Breast epithelium (tissue), 4 donors: ENCODE data around the gene RPS6KA4. TPM values are rescaled to one million over a fixed set of nuclear protein-coding genes. Genes with fewer than 3 reads are reported as not detected.
A peak's percentile ranks its signal among the peaks of the same experiment; 100 is the strongest.
"Not testable (repeated sequence)": the region's sequence is repeated elsewhere in the genome, so short reads cannot be mapped to it uniquely, and the experiment has no call there.

Source experiments
- DNase-seq, 2 donors: peaks; one replicate each; pipeline ENCODE4 v3.0.0-alpha.2; 2019; ENCODE audit warnings: low spot score in 2 of 2
- H3K27ac ChIP-seq, 2 donors: fragments of 200-600 bp; sonication (generic) in 1 of 2; one replicate each; pipeline ENCODE4 v1.5.1; 2016 to 2019; ENCODE audit warnings: mild to moderate bottlenecking in 1 of 2
- H3K27me3 ChIP-seq, 2 donors: fragments of 200-600 bp; sonication (generic) in 1 of 2; one replicate each; pipeline versions ENCODE4 v1.5.1 to v1.6.0; 2017 to 2019; ENCODE audit warnings: control low read depth in 1 of 2, mild to moderate bottlenecking in 1 of 2
- H3K36me3 ChIP-seq: fragments of 200-600 bp; one replicate; pipeline ENCODE4 v1.5.1; 2019
- H3K4me1 ChIP-seq, 2 donors: fragments of 200-600 bp; sonication (generic); one replicate each; pipeline ENCODE4 v1.5.1; 2016 to 2019; ENCODE audit warnings: control low read depth in 1 of 2
- H3K4me3 ChIP-seq, 3 donors: fragments of 200-600 bp; sonication (generic); 1 replicate in 2 of 3; 2 replicates in 1 of 3; pipeline ENCODE4 v1.5.1; 2016 to 2019; ENCODE audit warnings: mild to moderate bottlenecking in 3 of 3, moderate library complexity in 2 of 3
- H3K9me3 ChIP-seq, 2 donors: fragments of 200-600 bp; sonication (generic) in 1 of 2; one replicate each; pipeline ENCODE4 v1.5.1; 2016 to 2019; ENCODE audit warnings: control low read depth in 1 of 2
- CTCF ChIP-seq, 3 donors: fragments of 450-650 bp; IDR thresholded peaks; one replicate each; pipeline ENCODE4 v1.5.1; 2016 to 2017; ENCODE audit warnings: antibody characterized with exemption in 3 of 3, mild to moderate bottlenecking in 3 of 3, moderate library complexity in 3 of 3
- POLR2A ChIP-seq: fragments of 450-650 bp; IDR thresholded peaks from one replicate; pipeline ENCODE4 v1.6.1; 2016; ENCODE audit warnings: antibody characterized with exemption, mild to moderate bottlenecking, moderate library complexity
- POLR2AphosphoS5 ChIP-seq, 3 donors: sonication (generic); formaldehyde crosslinking; IDR thresholded peaks; one replicate each; pipeline ENCODE4 v1.6.1; 2017; ENCODE audit warnings: antibody characterized with exemption in 3 of 3
- intact Hi-C: fragments of 100-400 bp; cut with DNase I; formaldehyde crosslinking; loops from one replicate; pipeline ENCODE4 v1.15.1; 2023; ENCODE audit warnings: low total_unique reads
- total RNA-seq, 3 donors: library from RNA; depleted of rRNA; stranded (reverse); fragments of >200 nt; gene quantifications; one replicate each; pipeline ENCODE4 v1.1.0, GENCODE V29; 2016

The RPS6KA4 gene
- total RNA-seq, 3 donors from 2014 or later = 16.7 to 20.6 (median 19.4) TPM

- Histone ChIP-seq H3K4me3 (no peak overlapping the region), H3K36me3 (no peaks in the 10 kb centered on the region), H3K27ac (no peak overlapping the region), H3K9me3 (no peaks in the 10 kb centered on the region), H3K27me3 (no peaks in the 10 kb centered on the region), H3K4me1 (peaks cover 0 to 14% of the 10 kb centered on the region in 2 donors)
- TF ChIP-seq POLR2AphosphoS5 (IDR thresholded peaks at IDR 0.05) (no peak), POLR2A (no peak), CTCF (IDR thresholded peaks at IDR 0.05) (no peak)
- intact Hi-C loops = no loop called here
- no peak for DNase-seq
These were observed 44.0 kb upstream of the RPS6KA4 start for GRCh38 chr11:64314805-64315561.

GRCh38 chr11:64315667-64316526 is 43.1 kb upstream of the RPS6KA4 start:
- DNase-seq, intact Hi-C loops, H3K27me3 ChIP-seq, H3K36me3 ChIP-seq, H3K9me3 ChIP-seq: not testable (repeated sequence)
- Histone ChIP-seq H3K4me1 (peaks cover 0 to 14% of the 10 kb centered on the region in 2 donors), H3K27ac (peak overlapping the region in 1 of 2 donors; percentile 98), H3K4me3 (peak overlapping the region in 1 of 3 donors; percentile 95)

GRCh38 chr11:64316672-64317324 is 42.2 kb upstream of the RPS6KA4 start:
- TF ChIP-seq POLR2A = no peak
- no peak for TF ChIP-seq POLR2AphosphoS5 (IDR thresholded peaks at IDR 0.05)
- TF ChIP-seq CTCF (IDR thresholded peaks at IDR 0.05) = peak in 1 of 3 donors; percentile 29
- Histone ChIP-seq H3K9me3 (no peaks in the 10 kb centered on the region), H3K27me3 (no peaks in the 10 kb centered on the region), H3K36me3 (no peaks in the 10 kb centered on the region), H3K4me1 (peaks cover 0 to 14% of the 10 kb centered on the region in 2 donors), H3K27ac (peak overlapping the region; percentile 98 to 99), H3K4me3 (peak overlapping the region; percentile 78 to 97 (median 95))
- intact Hi-C loops = no loop called here
- no peak for DNase-seq

- Histone ChIP-seq H3K4me1 (peaks cover 0 to 14% of the 10 kb centered on the region in 2 donors), H3K27me3 (no peaks in the 10 kb centered on the region), H3K4me3 (peak within 1 kb of the TSS; percentile 78 to 97 (median 95)), H3K27ac (peak within 1 kb of the TSS; percentile 98 to 99), H3K36me3 (no peaks in the 10 kb centered on the region), H3K9me3 (no peaks in the 10 kb centered on the region)
- TF ChIP-seq POLR2A (peak; percentile 81), CTCF (IDR thresholded peaks at IDR 0.05) (peak in 1 of 3 donors; percentile 6), POLR2AphosphoS5 (IDR thresholded peaks at IDR 0.05) (peak; percentile 91 to 98 (median 92))
- peak; percentile 97 to 99 for DNase-seq
- intact Hi-C loops = no loop called here
These were observed 41.5 kb upstream of the RPS6KA4 start, which contains the start of gene TRMT112 for GRCh38 chr11:64317325-64317960. Gene TRMT112 (minus strand): TSS chr11:64317559. CDS start chr11:64317526, 33 bp downstream.
